Endothelial cell of umbilical vein (primary cell): ENCODE data around the gene PLEKHA7. TPM values are rescaled to one million over a fixed set of nuclear protein-coding genes. Genes with fewer than 3 reads are reported as not detected.

Experiments used
- BruUV-seq: library from RNA; stranded (reverse); fragments of 400-500 nt; replicated peaks from 2 replicates; lab custom pipeline; 2021; lab: Mats Ljungman, UMichigan
- CTCF ChIA-PET: fragments of 300-600, 350-600 bp; sonication (Branson Sonifier 250); formaldehyde crosslinking; loops from one replicate; lab custom pipeline; 2021; ENCODE audit warnings: antibody characterized with exemption, inconsistent platforms; lab: Charles Lee
- POLR2A ChIA-PET: fragments of 300-600, 350-600 bp; sonication (Branson Sonifier 250); formaldehyde crosslinking; loops from one replicate; lab custom pipeline; 2021; ENCODE audit warnings: antibody characterized with exemption, inconsistent platforms; lab: Charles Lee
- DNase-seq: peaks from one replicate; pipeline ENCODE4 v3.0.0-alpha.2; 2011; ENCODE audit warnings: low read depth, low spot score
- FAIRE-seq: peaks from 2 replicates; lab custom pipeline; 2011; peaks lifted over from hg19 to GRCh38; lab: Jason Lieb, UNC
- H2AFZ ChIP-seq: 2 replicates; pipeline ENCODE4 v1.6.0; 2012; ENCODE audit warnings: low read depth, low read length, control low read depth, inconsistent platforms
- H3K27ac ChIP-seq: 2 replicates; pipeline ENCODE4 v1.5.1; 2011; ENCODE audit warnings: low read depth, mild to moderate bottlenecking, control low read depth, low read length, moderate library complexity; ENCODE audit not compliant: insufficient read depth
- H3K27me3 ChIP-seq, 2 experiments: 2 replicates each; pipeline versions ENCODE4 v1.6.0 to v1.6.1; 2011; ENCODE audit warnings: low read length in 2 of 2, mixed read lengths in 1 of 2; ENCODE audit not compliant: control insufficient read depth in 2 of 2, insufficient read depth in 2 of 2
- H3K36me3 ChIP-seq, 2 experiments: 2 replicates in 1 of 2; 3 replicates in 1 of 2; pipeline ENCODE4 v1.5.1; 2011; ENCODE audit warnings: low read length in 2 of 2, mild to moderate bottlenecking in 1 of 2, moderate library complexity in 1 of 2; ENCODE audit not compliant: control insufficient read depth in 2 of 2, insufficient read depth in 2 of 2; ENCODE audit errors: extremely low read depth in 1 of 2
- H3K4me1 ChIP-seq: 3 replicates; pipeline ENCODE4 v1.5.1; 2011; ENCODE audit warnings: mild to moderate bottlenecking, low read length; ENCODE audit not compliant: control insufficient read depth, insufficient read depth; ENCODE audit errors: extremely low read depth
- H3K4me2 ChIP-seq: 2 replicates; pipeline ENCODE4 v1.6.1; 2011; ENCODE audit warnings: low read length, control low read depth, mixed read lengths; ENCODE audit not compliant: insufficient read depth
- H3K4me3 ChIP-seq, 3 experiments: fragments of 200-600 bp in 1 of 3; sonication (generic), shearing (Covaris generic) in 1 of 3; replicated peaks in 1 of 3; 2 replicates each; pipeline ENCODE4 v1.5.1; 2011 to 2016; ENCODE audit warnings: control low read depth in 3 of 3, low read length in 3 of 3, mild to moderate bottlenecking in 2 of 3, inconsistent platforms in 1 of 3, low read depth in 1 of 3, moderate library complexity in 1 of 3; ENCODE audit not compliant: insufficient read depth in 1 of 3
- H3K79me2 ChIP-seq: 2 replicates; pipeline ENCODE4 v1.6.0; 2012; ENCODE audit warnings: low read length, inconsistent platforms; ENCODE audit not compliant: control insufficient read depth, insufficient read depth
- H3K9ac ChIP-seq: replicated peaks from 2 replicates; pipeline ENCODE3; 2011; ENCODE audit warnings: low read length, control low read depth; ENCODE audit not compliant: insufficient read depth; ENCODE audit errors: extremely low read depth
- H3K9me1 ChIP-seq: replicated peaks from 3 replicates; pipeline ENCODE4 v1.6.0; 2011; ENCODE audit warnings: mild to moderate bottlenecking, low read length; ENCODE audit not compliant: control insufficient read depth, insufficient read depth; ENCODE audit errors: extremely low read depth
- H3K9me3 ChIP-seq: replicated peaks from 2 replicates; pipeline ENCODE4 v1.5.1; 2012; ENCODE audit warnings: low read length, inconsistent platforms; ENCODE audit not compliant: control insufficient read depth, insufficient read depth
- H4K20me1 ChIP-seq: replicated peaks from 2 replicates; pipeline ENCODE3; 2011; ENCODE audit warnings: mild to moderate bottlenecking, low read length; ENCODE audit not compliant: control insufficient read depth, insufficient read depth; ENCODE audit errors: extremely low read depth
- EZH2 ChIP-seq: IDR thresholded peaks from 2 replicates; pipeline ENCODE4 v1.6.1; 2012; ENCODE audit warnings: borderline replicate concordance, low read depth, mild to moderate bottlenecking, moderate library complexity, low read length, inconsistent platforms; ENCODE audit not compliant: severe bottlenecking
- FOS ChIP-seq: IDR thresholded peaks from 2 replicates; pipeline ENCODE4 v1.6.1; 2011; ENCODE audit warnings: mild to moderate bottlenecking, low read length, moderate library complexity, borderline replicate concordance; ENCODE audit not compliant: insufficient read depth
- GATA2 ChIP-seq: IDR thresholded peaks from 2 replicates; pipeline ENCODE4 v1.7.0; 2011; ENCODE audit warnings: low read depth, mild to moderate bottlenecking, moderate library complexity, mixed read lengths, low read length; ENCODE audit not compliant: insufficient read length, insufficient read depth
- JUN ChIP-seq: IDR thresholded peaks from 2 replicates; pipeline ENCODE4 v1.6.1; 2011; ENCODE audit warnings: borderline replicate concordance, low read depth; ENCODE audit not compliant: insufficient read length, insufficient read depth
- MYC ChIP-seq: IDR thresholded peaks from one replicate; pipeline ENCODE4 v1.6.1; 2011; ENCODE audit warnings: mild to moderate bottlenecking, low read depth, low read length
- POLR2A ChIP-seq: IDR thresholded peaks from 2 replicates; pipeline ENCODE4 v1.6.1; 2012; ENCODE audit warnings: low read depth, mild to moderate bottlenecking, control low read depth, low read length
- POLR2AphosphoS5 ChIP-seq: IDR thresholded peaks from 2 replicates; pipeline ENCODE4 v1.6.1; 2012; ENCODE audit warnings: low read depth, mild to moderate bottlenecking, control low read depth, low read length, moderate library complexity; ENCODE audit not compliant: insufficient read depth
- dilution Hi-C: fragments of 300-500 bp; cut with MboI; formaldehyde crosslinking; loops from one replicate; pipeline ENCODE4 v1.15.0; 2019; ENCODE audit warnings: low sequenced_read_pairs; ENCODE audit not compliant: extremely low pct_ligation_motif_present
- intact Hi-C: fragments of 100-400 bp; cut with micrococcal nuclease; formaldehyde crosslinking; loops from one replicate; pipeline ENCODE4 v1.10.0; 2022
- polyA plus RNA-seq, 4 experiments: library from polyadenylated mRNA; depleted of rRNA in 3 of 4; stranded (reverse) in 3 of 4; unstranded in 1 of 4; fragments of >200 nt; gene quantifications; 2 replicates each; pipeline versions ENCODE4 v1.2.1 to v1.2.3, GENCODE V29; 2011 to 2012; ENCODE audit warnings: missing spikeins in 1 of 4
- total RNA-seq: library from RNA; stranded (reverse); gene quantifications from 2 replicates; pipeline ENCODE4 v1.2.3, GENCODE V29; 2021
- TF ChIP-seq, protein P1 (sequence below), 2 donors: IDR thresholded peaks; 1 replicate in 1 of 2; 2 replicates in 1 of 2; pipeline ENCODE4 v1.5.1; 2011; ENCODE audit warnings: low read length in 2 of 2, mild to moderate bottlenecking in 2 of 2, moderate library complexity in 2 of 2, control low read depth in 1 of 2, inconsistent platforms in 1 of 2, low read depth in 1 of 2; ENCODE audit not compliant: insufficient read depth in 1 of 2; ENCODE audit errors: extremely low read depth in 1 of 2
- TF ChIP-seq, protein P2 (sequence below): IDR thresholded peaks from 2 replicates; pipeline ENCODE4 v1.6.1; 2011; ENCODE audit not compliant: insufficient read depth, insufficient read length

PLEKHA7 gene
- total and polyA plus RNA-seq, 2 donors (not counting 3 experiments of a cell fraction or from before 2014, with no cell fraction given): 1.7 to 3.8 TPM

DNA sequence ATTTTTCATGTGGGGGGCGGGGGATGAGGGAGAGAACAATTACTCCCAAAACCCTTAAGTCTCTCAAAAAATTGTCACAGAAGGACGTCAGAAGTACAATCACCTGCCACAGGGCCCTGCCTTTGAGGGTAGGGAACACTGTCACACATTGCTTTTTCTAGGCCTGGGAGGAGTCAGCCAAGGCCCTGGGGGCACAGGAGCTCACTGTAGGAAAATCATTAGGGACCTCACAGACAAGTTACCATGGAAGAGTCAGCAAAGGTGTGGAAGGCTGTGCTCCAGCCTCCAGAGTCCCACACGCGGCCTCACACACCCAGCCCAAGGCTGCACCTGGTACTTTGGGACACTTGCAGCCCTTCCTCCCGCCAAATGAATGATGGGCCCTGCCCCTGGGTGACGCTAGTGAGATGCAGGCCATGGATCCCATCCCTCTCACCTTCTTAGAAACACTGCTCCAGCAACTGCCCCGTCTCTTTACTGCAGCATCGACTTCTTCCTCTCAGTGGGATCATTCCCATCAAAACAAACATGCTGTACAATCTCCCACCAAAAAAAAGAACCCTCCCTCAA lies 3.3 kb downstream of the PLEKHA7 start:
- Histone ChIP-seq H4K20me1 (no peaks in the 10 kb centered on the region), H3K4me2 (no peak overlapping the region), H3K9me1 (no peaks in the 10 kb centered on the region), H3K36me3 (no peaks in the 10 kb centered on the region), H3K79me2 (no peaks in the 10 kb centered on the region), H3K27ac (no peak overlapping the region), H3K4me1 (peaks cover 8% of the 10 kb centered on the region), H2AFZ (no peak overlapping the region), H3K9me3 (no peaks in the 10 kb centered on the region), H3K4me3 (no peak overlapping the region), H3K9ac (no peak overlapping the region), H3K27me3 (no peaks in the 10 kb centered on the region)
- no peak for DNase-seq
- ChIA-PET CTCF (no interaction called here), POLR2A (no interaction called here)
- intact Hi-C loops: loop anchor here (5.0 kb wide), 1 partner anchor 1696 kb away; no protein-coding TSS in a partner anchor
- TF ChIP-seq JUN (no peak), MYC (no peak), FOS (no peak), EZH2 (no peak), POLR2AphosphoS5 (no peak), GATA2 (no peak), POLR2A (no peak)
- TF ChIP-seq, protein P1, sequence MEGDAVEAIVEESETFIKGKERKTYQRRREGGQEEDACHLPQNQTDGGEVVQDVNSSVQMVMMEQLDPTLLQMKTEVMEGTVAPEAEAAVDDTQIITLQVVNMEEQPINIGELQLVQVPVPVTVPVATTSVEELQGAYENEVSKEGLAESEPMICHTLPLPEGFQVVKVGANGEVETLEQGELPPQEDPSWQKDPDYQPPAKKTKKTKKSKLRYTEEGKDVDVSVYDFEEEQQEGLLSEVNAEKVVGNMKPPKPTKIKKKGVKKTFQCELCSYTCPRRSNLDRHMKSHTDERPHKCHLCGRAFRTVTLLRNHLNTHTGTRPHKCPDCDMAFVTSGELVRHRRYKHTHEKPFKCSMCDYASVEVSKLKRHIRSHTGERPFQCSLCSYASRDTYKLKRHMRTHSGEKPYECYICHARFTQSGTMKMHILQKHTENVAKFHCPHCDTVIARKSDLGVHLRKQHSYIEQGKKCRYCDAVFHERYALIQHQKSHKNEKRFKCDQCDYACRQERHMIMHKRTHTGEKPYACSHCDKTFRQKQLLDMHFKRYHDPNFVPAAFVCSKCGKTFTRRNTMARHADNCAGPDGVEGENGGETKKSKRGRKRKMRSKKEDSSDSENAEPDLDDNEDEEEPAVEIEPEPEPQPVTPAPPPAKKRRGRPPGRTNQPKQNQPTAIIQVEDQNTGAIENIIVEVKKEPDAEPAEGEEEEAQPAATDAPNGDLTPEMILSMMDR (IDR thresholded peaks at IDR 0.05; ENCODE audit: extremely low read depth in 1 of 2, insufficient read depth in 1 of 2, low read depth in 1 of 2, low read length in 2 of 2): no peak
- TF ChIP-seq, protein P2, sequence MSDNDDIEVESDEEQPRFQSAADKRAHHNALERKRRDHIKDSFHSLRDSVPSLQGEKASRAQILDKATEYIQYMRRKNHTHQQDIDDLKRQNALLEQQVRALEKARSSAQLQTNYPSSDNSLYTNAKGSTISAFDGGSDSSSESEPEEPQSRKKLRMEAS: no peak
- no peak for FAIRE-seq
- dilution Hi-C loops: no loop called here
- no TSS peak for BruUV-seq
